8988T (cell line): ENCODE data around the gene ACVR2B.

Experiments used
- DNase-seq: peaks from one replicate; pipeline ENCODE4 v3.0.0; 2011

Gene ACVR2B

GRCh38 chr3:38489766-38490165 lies 36.1 kb downstream of the ACVR2B start:
- no peak for DNase-seq

- DNase-seq, result no peak
These were observed 36.8 kb downstream of the ACVR2B start for GRCh38 chr3:38490281-38491030.

- DNase-seq, result no peak
These were observed 37.5 kb downstream of the ACVR2B start for GRCh38 chr3:38491215-38491614.

GRCh38 chr3:38493031-38493430 lies 39.3 kb downstream of the ACVR2B start:
- DNase-seq, result no peak

- peak; percentile 96 for DNase-seq
These were observed 42.6 kb downstream of the ACVR2B start, which contains the start of gene EXOG for GRCh38 chr3:38496131-38496910. Gene EXOG (plus strand): TSS chr3:38496340. CDS start chr3:38496368, 28 bp downstream.

GRCh38 chr3:38497031-38497430 lies 43.3 kb downstream of the ACVR2B start:
- no peak for DNase-seq

- DNase-seq, result no peak
These were observed 47.2 kb downstream of the ACVR2B start for GRCh38 chr3:38500688-38501417.

GRCh38 chr3:38507120-38507519 lies 53.4 kb downstream of the ACVR2B start:
- DNase-seq, result no peak

GRCh38 chr3:38509732-38510131 lies 56.0 kb downstream of the ACVR2B start:
- DNase-seq, result no peak

- no peak for DNase-seq
These were observed 56.9 kb downstream of the ACVR2B start for GRCh38 chr3:38510631-38511030.

GRCh38 chr3:38511546-38511945 lies 57.9 kb downstream of the ACVR2B start:
- no peak for DNase-seq

GRCh38 chr3:38515367-38515766 lies 61.7 kb downstream of the ACVR2B start:
- no peak for DNase-seq

GRCh38 chr3:38516669-38517068 lies 63.0 kb downstream of the ACVR2B start:
- no peak for DNase-seq

- DNase-seq, result no peak
These were observed 65.3 kb downstream of the ACVR2B start for GRCh38 chr3:38519000-38519399.

- no peak for DNase-seq
These were observed 66.0 kb downstream of the ACVR2B start for GRCh38 chr3:38519651-38520050.

GRCh38 chr3:38521391-38521987 lies 67.8 kb downstream of the ACVR2B start:
- DNase-seq, result no peak

- DNase-seq, result no peak
These were observed 68.3 kb downstream of the ACVR2B start for GRCh38 chr3:38522002-38522401.

GRCh38 chr3:38524141-38524739 lies 70.5 kb downstream of the ACVR2B start:
- DNase-seq, result no peak

GRCh38 chr3:38526792-38527191 lies 73.1 kb downstream of the ACVR2B start:
- no peak for DNase-seq

- peak; percentile 59 for DNase-seq
These were observed 74.8 kb downstream of the ACVR2B start for GRCh38 chr3:38528457-38528856.

GRCh38 chr3:38532529-38532928 lies 78.8 kb downstream of the ACVR2B start:
- DNase-seq, result no peak

- DNase-seq, result no peak
These were observed 79.7 kb downstream of the ACVR2B start for GRCh38 chr3:38533285-38533976.
